H1 (cell line): ENCODE measurements around the gene KIF26B. TPM values are rescaled to one million over a fixed set of nuclear protein-coding genes. Genes with fewer than 3 reads are reported as not detected.

Source experiments
- CTCF ChIA-PET: fragments of 300-600 bp; sonication (Branson Sonifier 250); formaldehyde crosslinking; loops from one replicate; lab custom pipeline; 2021; ENCODE audit not compliant: partially characterized antibody; lab: Charles Lee
- POLR2A ChIA-PET: fragments of 300-600 bp; sonication (Branson Sonifier 250); formaldehyde crosslinking; loops from one replicate; lab custom pipeline; 2021; ENCODE audit warnings: inconsistent platforms; ENCODE audit not compliant: partially characterized antibody; lab: Charles Lee
- DNase-seq, 2 experiments: peaks; one replicate each; pipeline versions ENCODE4 v3.0.0 to v3.0.0-alpha.2; 2010 to 2022; ENCODE audit warnings: low spot score in 2 of 2, low read depth in 1 of 2, mixed read lengths in 1 of 2
- FAIRE-seq: peaks from 2 replicates; lab custom pipeline; 2011; peaks lifted over from hg19 to GRCh38; lab: Jason Lieb, UNC
- H2AFZ ChIP-seq: 2 replicates; pipeline ENCODE4 v1.8.1; 2012; ENCODE audit warnings: low read length, inconsistent platforms
- H2AK5ac ChIP-seq: 2 replicates; pipeline ENCODE4 v1.6.1; 2013; ENCODE audit warnings: low read depth, low read length
- H2BK120ac ChIP-seq: replicated peaks from 2 replicates; pipeline ENCODE3; 2013; ENCODE audit warnings: low read depth, low read length, inconsistent platforms
- H2BK12ac ChIP-seq: 2 replicates; pipeline ENCODE4 v1.6.1; 2013; ENCODE audit warnings: low read depth, low read length
- H2BK15ac ChIP-seq: 2 replicates; pipeline ENCODE4 v1.6.1; 2013; ENCODE audit warnings: low read length
- H2BK20ac ChIP-seq: 2 replicates; pipeline ENCODE4 v1.6.1; 2013; ENCODE audit warnings: low read length
- H2BK5ac ChIP-seq: 2 replicates; pipeline ENCODE4 v1.6.1; 2013; ENCODE audit warnings: low read depth, low read length
- H3K14ac ChIP-seq: 2 replicates; pipeline ENCODE4 v1.6.1; 2013; ENCODE audit warnings: inconsistent platforms; ENCODE audit not compliant: insufficient read length
- H3K18ac ChIP-seq: 2 replicates; pipeline ENCODE4 v1.6.1; 2013; ENCODE audit warnings: low read length; ENCODE audit errors: extremely low read depth
- H3K23ac ChIP-seq: 2 replicates; pipeline ENCODE4 v1.6.1; 2013; ENCODE audit warnings: inconsistent platforms; ENCODE audit not compliant: insufficient read length
- H3K23me2 ChIP-seq: 2 replicates; pipeline ENCODE4 v1.6.1; 2013; ENCODE audit warnings: low read depth, low read length
- H3K27ac ChIP-seq: 2 replicates; pipeline ENCODE4 v1.6.1; 2011; ENCODE audit warnings: low read depth, low read length, inconsistent platforms
- H3K27me3 ChIP-seq, 4 experiments: replicated peaks in 1 of 4; 1 replicate in 1 of 4; 2 replicates in 3 of 4; pipeline versions ENCODE4 v1.6.1 to v1.8.1; 2011 to 2013; ENCODE audit warnings: low read length in 3 of 4, mild to moderate bottlenecking in 3 of 4, inconsistent platforms in 2 of 4, mixed read lengths in 2 of 4, moderate library complexity in 1 of 4; ENCODE audit not compliant: control insufficient read depth in 3 of 4, insufficient read depth in 3 of 4; ENCODE audit errors: extremely low read depth in 1 of 4
- H3K36me3 ChIP-seq, 4 experiments: 2 replicates each; pipeline versions ENCODE4 v1.6.1 to v1.8.1; 2011 to 2013; ENCODE audit warnings: mild to moderate bottlenecking in 4 of 4, low read length in 3 of 4, moderate library complexity in 2 of 4, control low read depth in 1 of 4, inconsistent platforms in 1 of 4; ENCODE audit not compliant: insufficient read depth in 4 of 4, control insufficient read depth in 2 of 4
- H3K4ac ChIP-seq: replicated peaks from 2 replicates; pipeline ENCODE3; 2013; ENCODE audit warnings: low read length, low read depth, mixed read lengths, inconsistent platforms; ENCODE audit not compliant: insufficient read length
- H3K4me1 ChIP-seq, 4 experiments: replicated peaks in 1 of 4; 1 replicate in 1 of 4; 2 replicates in 3 of 4; pipeline versions ENCODE4 v1.6.1 to v1.8.1; 2011 to 2013; ENCODE audit warnings: low read length in 3 of 4, inconsistent platforms in 2 of 4, mixed read lengths in 1 of 4; ENCODE audit not compliant: insufficient read depth in 4 of 4, control insufficient read depth in 3 of 4
- H3K4me2 ChIP-seq, 2 experiments: 2 replicates each; pipeline versions ENCODE4 v1.6.1 to v1.8.1; 2011 to 2013; ENCODE audit warnings: low read depth in 2 of 2, low read length in 2 of 2, control low read depth in 1 of 2, inconsistent platforms in 1 of 2, mild to moderate bottlenecking in 1 of 2; ENCODE audit not compliant: insufficient read depth in 1 of 2
- H3K4me3 ChIP-seq, 4 experiments: fragments of 200-600, 300-600 bp in 1 of 4; sonication (generic), shearing (Covaris generic), sonication (Bioruptor Twin) in 1 of 4; 2 replicates each; pipeline versions ENCODE4 v1.5.1 to v1.8.1; 2011 to 2016; ENCODE audit warnings: low read length in 4 of 4, low read depth in 3 of 4, control low read depth in 2 of 4, inconsistent platforms in 2 of 4, mild to moderate bottlenecking in 2 of 4, mixed read lengths in 1 of 4, moderate library complexity in 1 of 4; ENCODE audit not compliant: insufficient read depth in 2 of 4; ENCODE audit errors: extremely low read depth in 1 of 4
- H3K56ac ChIP-seq: replicated peaks from 2 replicates; pipeline ENCODE3; 2013; ENCODE audit warnings: low read depth, mild to moderate bottlenecking, mixed read lengths, low read length, inconsistent platforms; ENCODE audit not compliant: insufficient read length
- H3K79me1 ChIP-seq: 2 replicates; pipeline ENCODE4 v1.6.1; 2013; ENCODE audit warnings: low read depth, low read length, control low read depth
- H3K79me2 ChIP-seq, 2 experiments: 2 replicates each; pipeline versions ENCODE4 v1.6.1 to v1.8.1; 2012 to 2013; ENCODE audit warnings: low read length in 2 of 2, mild to moderate bottlenecking in 2 of 2, inconsistent platforms in 1 of 2; ENCODE audit not compliant: insufficient read depth in 2 of 2, control insufficient read depth in 1 of 2
- H3K9ac ChIP-seq, 4 experiments: replicated peaks in 1 of 4; 1 replicate in 1 of 4; 2 replicates in 3 of 4; pipeline versions ENCODE4 v1.6.1 to v1.8.1; 2011 to 2013; ENCODE audit warnings: low read depth in 3 of 4, low read length in 3 of 4, control low read depth in 2 of 4, mild to moderate bottlenecking in 2 of 4, moderate library complexity in 2 of 4, inconsistent platforms in 1 of 4; ENCODE audit errors: extremely low read depth in 1 of 4
- H3K9me3 ChIP-seq, 2 experiments: 2 replicates each; pipeline versions ENCODE4 v1.6.1 to v1.8.1; 2012 to 2013; ENCODE audit warnings: mild to moderate bottlenecking in 2 of 2, moderate library complexity in 2 of 2, control low read depth in 1 of 2, inconsistent platforms in 1 of 2, low read depth in 1 of 2, low read length in 1 of 2, mixed read lengths in 1 of 2; ENCODE audit not compliant: insufficient read depth in 2 of 2
- H4K20me1 ChIP-seq, 2 experiments: replicated peaks in 1 of 2; 2 replicates each; pipeline versions ENCODE3 to v1.8.1; 2011 to 2013; ENCODE audit warnings: inconsistent platforms in 2 of 2, low read length in 2 of 2, mild to moderate bottlenecking in 1 of 2; ENCODE audit not compliant: insufficient read depth in 2 of 2, control insufficient read depth in 1 of 2
- H4K5ac ChIP-seq: 2 replicates; pipeline ENCODE4 v1.6.1; 2013; ENCODE audit warnings: low read length, low read depth, mixed read lengths, inconsistent platforms; ENCODE audit not compliant: insufficient read length
- H4K8ac ChIP-seq: 2 replicates; pipeline ENCODE4 v1.8.0; 2013; ENCODE audit warnings: mild to moderate bottlenecking, moderate library complexity, low read length, inconsistent platforms; ENCODE audit not compliant: insufficient read depth; ENCODE audit errors: extremely low read depth
- H4K91ac ChIP-seq: replicated peaks from 2 replicates; pipeline ENCODE3; 2013; ENCODE audit warnings: low read length, mixed read lengths, inconsistent platforms; ENCODE audit not compliant: insufficient read length
- BACH1 ChIP-seq: IDR thresholded peaks from 2 replicates; pipeline ENCODE4 v1.6.1; 2012; ENCODE audit warnings: low read length, improper control_type of control experiment
- CTBP2 ChIP-seq: IDR thresholded peaks from 2 replicates; pipeline ENCODE4 v1.7.0; 2011; ENCODE audit warnings: borderline replicate concordance, mild to moderate bottlenecking, moderate library complexity, mixed read lengths, low read length; ENCODE audit not compliant: insufficient read depth, insufficient read length
- EGR1 ChIP-seq: IDR thresholded peaks from 2 replicates; pipeline ENCODE4 v1.6.1; 2011; ENCODE audit warnings: low read depth, low read length, borderline replicate concordance
- KDM5A ChIP-seq: fragments of 200-600 bp; IDR thresholded peaks from 2 replicates; pipeline ENCODE4 v1.7.1; 2012; ENCODE audit warnings: mild to moderate bottlenecking, low read length, inconsistent platforms, mixed read lengths
- MAFK ChIP-seq: IDR thresholded peaks from 2 replicates; pipeline ENCODE4 v1.6.1; 2012; ENCODE audit warnings: low read depth, mild to moderate bottlenecking, improper control_type of control experiment, low read length
- SAP30 ChIP-seq: fragments of 300-600 bp; sonication (generic); IDR thresholded peaks from 2 replicates; pipeline ENCODE4 v1.7.1; 2012; ENCODE audit warnings: low read length, moderate library complexity, mild to moderate bottlenecking, inconsistent platforms; ENCODE audit not compliant: insufficient read depth, insufficient replicate concordance
- SP4 ChIP-seq: IDR thresholded peaks from 2 replicates; pipeline ENCODE4 v1.6.1; 2012; ENCODE audit warnings: low read length, inconsistent platforms
- WGBS, 2 experiments: shearing (Covaris generic) in 1 of 2; methylation state at CpG; one replicate each; pipeline versions ENCODE4 v1.1.6 to v1.1.7; 2013 to 2015; ENCODE audit warnings: low lambda C conversion rate in 2 of 2, mixed read lengths in 2 of 2, inconsistent platforms in 1 of 2, low coverage in 1 of 2, missing lambda C conversion rate in 1 of 2; ENCODE audit not compliant: insufficient replicate concordance in 2 of 2, insufficient coverage in 1 of 2, insufficient read length in 1 of 2; ENCODE audit errors: extremely low coverage in 1 of 2, missing lambda C conversion rate in 1 of 2; 5-methylcytosine and 5-hydroxymethylcytosine counted together
- polyA plus RNA-seq, 7 experiments: library from polyadenylated mRNA; depleted of rRNA in 3 of 7; stranded (reverse) in 5 of 7; unstranded in 2 of 7; fragments of >200 nt in 5 of 7; fragments of 200-250 nt in 2 of 7; gene quantifications; 1 replicate in 5 of 7; 2 replicates in 1 of 7; 4 replicates in 1 of 7; pipeline versions ENCODE4 v1.2.1 to v1.2.3, GENCODE V29; 2011 to 2013; ENCODE audit warnings: missing spikeins in 2 of 7, mixed read lengths in 2 of 7
- total RNA-seq: library from RNA; stranded (reverse); fragmentation: NEBNext Ultra II Directional; extraction: Animal tissue kit (Norgen Biotek cat#: 25700); gene quantifications from 2 replicates; pipeline ENCODE4 v1.2.1, GENCODE V29; 2021
- TF ChIP-seq, protein P1 (sequence below): IDR thresholded peaks from 2 replicates; pipeline ENCODE4 v1.6.1; 2011; ENCODE audit warnings: low read depth, mild to moderate bottlenecking, low read length; ENCODE audit not compliant: insufficient read depth

Gene KIF26B
- total and polyA plus RNA-seq, 2 of the 8 experiments (the other 6 are each of a cell fraction or from before 2014, with no cell fraction given): 0.06 to 0.28 TPM

DNA sequence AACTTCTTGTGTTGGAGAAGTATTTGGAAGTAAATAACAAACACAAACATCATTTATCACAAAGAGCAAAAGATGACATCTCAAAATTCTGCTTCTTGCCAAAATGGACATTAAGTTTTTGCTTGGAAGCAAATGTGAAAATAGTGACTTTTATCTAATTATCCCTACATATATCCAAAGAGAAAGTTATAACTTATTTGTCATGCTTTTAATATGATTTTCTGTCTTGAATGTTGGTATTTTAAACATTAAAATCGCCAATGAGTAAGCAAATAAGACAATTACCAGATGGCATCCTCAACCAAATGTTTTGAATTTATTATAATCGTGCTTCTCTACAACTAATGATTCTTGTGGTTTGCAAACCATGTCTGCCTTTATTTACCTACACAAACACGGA is 594.3 kb downstream of the KIF26B start:
- Histone ChIP-seq H3K18ac (no peak overlapping the region), H3K4ac (no peak overlapping the region), H2BK12ac (no peak overlapping the region), H4K8ac (no peak overlapping the region), H2BK5ac (no peak overlapping the region), H3K9me3 (no peaks in the 10 kb centered on the region), H2AFZ (no peak overlapping the region), H3K14ac (no peak overlapping the region), H4K20me1 (no peaks in the 10 kb centered on the region), H3K23ac (no peak overlapping the region), H3K27ac (no peak overlapping the region), H2BK15ac (no peak overlapping the region), H3K4me2 (no peak overlapping the region), H3K4me3 (no peak overlapping the region), H3K23me2 (no peaks in the 10 kb centered on the region), H3K27me3 (no peaks in the 10 kb centered on the region), H3K79me1 (no peaks in the 10 kb centered on the region), H3K9ac (no peak overlapping the region), H3K79me2 (no peaks in the 10 kb centered on the region), H4K5ac (no peak overlapping the region), H2BK20ac (no peak overlapping the region), H4K91ac (no peak overlapping the region), H3K36me3 (peaks cover 0 to 2% (median 0%) of the 10 kb centered on the region in 4 experiments; a peak in 1 of 8 replicates), H2AK5ac (no peak overlapping the region), H3K4me1 (peaks cover 0 to 4% (median 2%) of the 10 kb centered on the region in 4 experiments; a peak in 4 of 7 replicates), H2BK120ac (no peak overlapping the region), H3K56ac (no peak overlapping the region)
- FAIRE-seq (no peak), DNase-seq (no peak)
- WGBS, 2 experiments: 87% methylated on average over 3 of the region's 3 CpGs; no CpG with 5 or more reads in 1 of the 2 experiments
- ChIA-PET POLR2A (no interaction called here), CTCF (interaction anchor here (0.6 to 1.5 kb wide), 2 partner anchors 29 to 98 kb away, joined by 3 read pairs; no protein-coding TSS in a partner anchor)
- no peak for TF ChIP-seq SP4
- TF ChIP-seq BACH1: no peak
- TF ChIP-seq EGR1: no peak
- no peak for TF ChIP-seq CTBP2
- no peak for TF ChIP-seq KDM5A
- no peak for TF ChIP-seq SAP30
- TF ChIP-seq, protein P1, sequence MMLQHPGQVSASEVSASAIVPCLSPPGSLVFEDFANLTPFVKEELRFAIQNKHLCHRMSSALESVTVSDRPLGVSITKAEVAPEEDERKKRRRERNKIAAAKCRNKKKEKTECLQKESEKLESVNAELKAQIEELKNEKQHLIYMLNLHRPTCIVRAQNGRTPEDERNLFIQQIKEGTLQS: no peak
- no peak for TF ChIP-seq MAFK
